ENCODE results near the gene CADPS.

The CADPS gene

DNA sequence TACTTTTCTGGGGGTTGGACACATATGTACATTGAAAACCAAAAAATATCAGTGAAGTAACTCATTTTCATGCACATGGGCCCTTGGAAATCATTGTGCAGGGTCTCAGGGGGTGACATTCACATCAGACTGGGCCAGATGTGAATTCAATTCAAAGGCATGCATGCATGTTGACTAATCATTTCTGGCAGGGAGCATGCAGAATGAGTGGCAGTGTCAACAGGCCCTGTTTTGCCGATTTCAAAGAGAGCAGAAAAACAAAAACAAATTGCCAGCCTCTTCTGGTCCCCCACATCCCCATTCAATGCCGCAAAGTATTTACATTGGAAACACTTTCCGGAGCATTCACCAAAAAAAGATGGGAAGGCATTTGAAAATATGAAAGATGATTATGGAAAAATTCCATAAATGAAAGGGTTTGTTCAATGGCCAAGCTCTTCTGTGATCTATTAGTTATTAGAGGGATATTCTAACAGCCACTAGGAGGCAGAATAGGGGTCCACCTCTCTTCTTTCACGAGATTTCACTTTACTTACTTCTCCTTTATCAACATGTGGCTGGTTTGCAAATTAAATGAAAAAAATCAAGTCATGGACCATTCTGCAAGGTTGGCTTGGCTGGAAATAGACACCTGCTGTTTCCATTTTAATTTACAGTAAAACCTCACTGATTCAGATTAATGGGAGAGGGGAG lies 382.0 kb downstream of the CADPS start:
- H3K27ac Mint-ChIP-seq: no peak overlapping the region
- H3K4me1 Mint-ChIP-seq: no peaks in the 10 kb centered on the region
- no peaks in the 10 kb centered on the region for H3K9me3 Mint-ChIP-seq
- TF ChIP-seq CTCF (IDR thresholded peaks at IDR 0.05): peak; percentile 27
- DNase-seq: no peak
- peaks cover 18% of the 10 kb centered on the region for H3K27me3 Mint-ChIP-seq (ENCODE audit: low read depth, poor library complexity)
- no peak overlapping the region for H3K4me3 Mint-ChIP-seq
- H3K36me3 Mint-ChIP-seq (ENCODE audit: low read depth): no peaks in the 10 kb centered on the region

GRCh38 chr3:62482961-62483360 lies 392.3 kb downstream of the CADPS start:
- no peak for DNase-seq
- Mint-ChIP-seq H3K4me3 (no peak overlapping the region), H3K4me1 (no peaks in the 10 kb centered on the region), H3K9me3 (no peaks in the 10 kb centered on the region), H3K27me3 (ENCODE audit: low read depth, poor library complexity) (peaks cover 29% of the 10 kb centered on the region), H3K36me3 (ENCODE audit: low read depth) (no peaks in the 10 kb centered on the region), H3K27ac (no peak overlapping the region)
- TF ChIP-seq CTCF (IDR thresholded peaks at IDR 0.05): no peak

- H3K4me1 Mint-ChIP-seq: no peaks in the 10 kb centered on the region
- DNase-seq: no peak
- H3K27me3 Mint-ChIP-seq (ENCODE audit: low read depth, poor library complexity): peaks cover 35% of the 10 kb centered on the region
- no peaks in the 10 kb centered on the region for H3K9me3 Mint-ChIP-seq
- no peak for TF ChIP-seq CTCF (IDR thresholded peaks at IDR 0.05)
- H3K4me3 Mint-ChIP-seq: no peak overlapping the region
- no peak overlapping the region for H3K27ac Mint-ChIP-seq
- H3K36me3 Mint-ChIP-seq (ENCODE audit: low read depth): no peaks in the 10 kb centered on the region
Measured at GRCh38 chr3:62481962-62482361, 393.3 kb downstream of the CADPS start.

DNA sequence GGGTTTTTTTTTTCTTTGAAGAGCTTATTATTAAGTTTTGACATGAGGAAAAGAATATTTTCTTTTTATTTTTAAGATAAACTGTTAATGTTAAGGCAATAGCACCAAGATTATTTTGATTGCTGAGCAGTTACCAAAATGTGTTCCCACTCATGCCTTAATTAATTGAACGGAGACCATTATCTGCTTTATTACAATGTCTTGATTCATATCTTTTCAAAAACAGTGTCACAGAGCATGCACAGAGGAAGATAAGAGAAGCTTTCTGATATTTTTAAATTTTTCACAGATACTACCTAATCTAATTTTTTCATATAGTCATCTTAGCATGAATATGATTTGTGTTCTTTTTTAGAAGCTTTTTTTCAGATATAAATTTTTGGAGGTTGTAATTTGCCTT lies 395.2 kb downstream of the CADPS start:
- peaks cover 34% of the 10 kb centered on the region for H3K27me3 Mint-ChIP-seq (ENCODE audit: low read depth, poor library complexity)
- TF ChIP-seq CTCF (IDR thresholded peaks at IDR 0.05): no peak

DNA sequence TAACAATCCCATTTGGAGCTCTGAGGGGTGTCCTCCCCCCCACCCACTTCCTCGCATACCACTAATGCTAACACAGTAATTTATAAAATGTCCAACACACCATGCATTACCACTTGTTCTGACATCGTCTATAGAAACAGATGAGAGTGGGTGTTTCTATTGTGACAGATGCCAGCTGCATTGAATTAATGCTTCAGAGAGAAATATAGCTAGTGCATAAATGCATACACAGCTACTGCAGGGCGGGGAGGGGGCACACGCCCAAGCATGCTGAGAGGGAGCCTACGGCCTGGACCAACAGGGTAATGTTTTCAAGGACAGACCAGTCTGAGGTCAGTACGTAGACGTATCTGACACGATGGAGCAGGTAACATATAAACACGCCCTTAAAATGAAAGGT lies 395.9 kb downstream of the CADPS start:
- H3K4me1 Mint-ChIP-seq: peaks cover 11% of the 10 kb centered on the region

More for the DNA sequence above, 395.2 kb downstream of the CADPS start:
- Mint-ChIP-seq H3K4me1 (peaks cover 8% of the 10 kb centered on the region), H3K4me3 (no peak overlapping the region), H3K9me3 (no peaks in the 10 kb centered on the region), H3K36me3 (ENCODE audit: low read depth) (no peaks in the 10 kb centered on the region), H3K27ac (no peak overlapping the region)
- DNase-seq: no peak

More for the DNA sequence above, 395.9 kb downstream of the CADPS start:
- no peak for DNase-seq
- Mint-ChIP-seq H3K27me3 (ENCODE audit: low read depth, poor library complexity) (peaks cover 34% of the 10 kb centered on the region), H3K36me3 (ENCODE audit: low read depth) (no peaks in the 10 kb centered on the region), H3K27ac (no peak overlapping the region), H3K9me3 (no peaks in the 10 kb centered on the region), H3K4me3 (no peak overlapping the region)
- TF ChIP-seq CTCF (IDR thresholded peaks at IDR 0.05): no peak
